Spleen (tissue), 3 donors: ENCODE data around the gene COL25A1.

ENCODE experiments used
- POLR2A ChIP-seq, 3 donors: fragments of 450-650 bp; IDR thresholded peaks; one replicate each; pipeline ENCODE4 v1.5.1; 2017; ENCODE audit warnings: antibody characterized with exemption in 3 of 3, mild to moderate bottlenecking in 1 of 3
- POLR2AphosphoS5 ChIP-seq, 3 donors: sonication (generic); formaldehyde crosslinking; IDR thresholded peaks; one replicate each; pipeline ENCODE4 v1.5.1; 2017; ENCODE audit warnings: antibody characterized with exemption in 3 of 3

DNA sequence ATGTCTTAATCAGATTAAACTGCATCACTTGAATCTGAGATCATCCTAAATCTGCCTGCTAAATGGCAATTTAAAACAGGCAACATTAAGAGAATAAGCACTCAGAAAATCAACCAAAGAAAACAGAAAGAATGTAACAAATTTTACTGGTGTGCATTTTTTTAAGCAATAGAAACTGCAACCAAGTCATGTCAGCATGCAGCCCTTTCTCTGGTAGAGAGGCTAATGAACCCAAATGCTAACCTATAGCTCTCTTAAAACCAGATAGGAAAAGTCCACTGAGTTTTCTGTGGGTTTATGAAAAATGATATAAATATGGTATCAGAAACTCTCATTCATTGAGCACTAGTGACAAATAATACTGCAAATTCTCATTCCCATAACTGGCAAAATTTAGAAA lies 35.6 kb downstream of the COL25A1 start:
- TF ChIP-seq POLR2A (IDR thresholded peaks at IDR 0.05) (no peak), POLR2AphosphoS5 (IDR thresholded peaks at IDR 0.05) (no peak)
